CD14-positive monocyte (primary cell): ENCODE data around the gene OR3A2. TPM values are rescaled to one million over a fixed set of nuclear protein-coding genes. Genes with fewer than 3 reads are reported as not detected.
"Not testable (repeated sequence)": the region's sequence is repeated elsewhere in the genome, so short reads cannot be mapped to it uniquely, and the experiment has no call there.

Experiments used
- DNase-seq, 3 donors: peaks; one replicate each; pipeline ENCODE4 v3.0.0-alpha.2; 2011 to 2022
- H2AFZ ChIP-seq: 2 replicates; pipeline ENCODE4 v1.6.0; 2012; ENCODE audit warnings: mild to moderate bottlenecking, low read depth, low read length, inconsistent platforms; ENCODE audit not compliant: insufficient read depth, poor library complexity, severe bottlenecking
- H3K27ac ChIP-seq, 2 donors: 1 replicate in 1 of 2; 2 replicates in 1 of 2; pipeline ENCODE4 v1.5.1; 2012 to 2013; ENCODE audit warnings: low read length in 2 of 2, control low read depth in 1 of 2, inconsistent platforms in 1 of 2, low read depth in 1 of 2, mild to moderate bottlenecking in 1 of 2
- H3K27me3 ChIP-seq, 2 donors: one replicate each; pipeline versions ENCODE4 v1.6.0 to v1.6.1; 2011 to 2013; ENCODE audit warnings: low read length in 2 of 2; ENCODE audit not compliant: control insufficient read depth in 2 of 2, insufficient read depth in 2 of 2
- H3K36me3 ChIP-seq, 2 donors: replicated peaks in 1 of 2; 1 replicate in 1 of 2; 2 replicates in 1 of 2; pipeline versions ENCODE4 v1.5.1 to v1.6.1; 2012 to 2013; ENCODE audit warnings: low read length in 2 of 2, control low read depth in 1 of 2, inconsistent platforms in 1 of 2, mild to moderate bottlenecking in 1 of 2; ENCODE audit not compliant: insufficient read depth in 2 of 2, control insufficient read depth in 1 of 2
- H3K4me1 ChIP-seq, 2 donors: 1 replicate in 1 of 2; 2 replicates in 1 of 2; pipeline versions ENCODE4 v1.5.1 to v1.6.1; 2012 to 2013; ENCODE audit warnings: low read length in 2 of 2, control low read depth in 1 of 2, inconsistent platforms in 1 of 2, mild to moderate bottlenecking in 1 of 2, moderate library complexity in 1 of 2; ENCODE audit not compliant: insufficient read depth in 2 of 2, control insufficient read depth in 1 of 2
- H3K4me2 ChIP-seq: replicated peaks from 2 replicates; pipeline ENCODE3; 2012; ENCODE audit warnings: low read length, moderate library complexity, mild to moderate bottlenecking; ENCODE audit not compliant: poor library complexity, severe bottlenecking; ENCODE audit errors: extremely low read depth
- H3K4me3 ChIP-seq, 3 experiments: fragments of 200-600 bp in 1 of 3; sonication (generic) in 1 of 3; replicated peaks in 1 of 3; 1 replicate in 2 of 3; 2 replicates in 1 of 3; pipeline ENCODE4 v1.5.1; 2011 to 2013; ENCODE audit warnings: low read length in 3 of 3, mild to moderate bottlenecking in 3 of 3, control low read depth in 2 of 3, low read depth in 2 of 3, inconsistent platforms in 1 of 3, moderate library complexity in 1 of 3
- H3K79me2 ChIP-seq: 2 replicates; pipeline ENCODE4 v1.6.0; 2012; ENCODE audit warnings: mild to moderate bottlenecking, control low read depth, inconsistent platforms, low read length, moderate library complexity; ENCODE audit not compliant: insufficient read depth
- H3K9ac ChIP-seq: 2 replicates; pipeline ENCODE4 v1.6.0; 2017; ENCODE audit warnings: low read length, mild to moderate bottlenecking; ENCODE audit not compliant: insufficient read depth, poor library complexity, severe bottlenecking
- H3K9me3 ChIP-seq, 2 donors: replicated peaks in 1 of 2; 1 replicate in 1 of 2; 2 replicates in 1 of 2; pipeline versions ENCODE4 v1.5.1 to v1.6.1; 2012 to 2013; ENCODE audit warnings: low read length in 2 of 2, control low read depth in 1 of 2; ENCODE audit not compliant: control insufficient read depth in 1 of 2, insufficient read depth in 1 of 2
- H4K20me1 ChIP-seq: 2 replicates; pipeline ENCODE4 v1.6.0; 2012; ENCODE audit warnings: mild to moderate bottlenecking, low read length, control low read depth, moderate library complexity; ENCODE audit not compliant: insufficient read depth
- H3K27ac Mint-ChIP-seq, 7 donors: one replicate each; pipeline ENCODE4 v1.8.0; 2020; ENCODE audit warnings: mild to moderate bottlenecking in 7 of 7, mixed read lengths in 7 of 7, moderate library complexity in 6 of 7, inconsistent platforms in 2 of 7
- H3K27me3 Mint-ChIP-seq, 3 donors: one replicate each; pipeline ENCODE4 v1.8.0; 2021 to 2022; ENCODE audit warnings: low read depth in 3 of 3, mild to moderate bottlenecking in 3 of 3, mixed read lengths in 3 of 3, moderate library complexity in 3 of 3, inconsistent platforms in 1 of 3
- H3K36me3 Mint-ChIP-seq, 2 donors: one replicate each; pipeline ENCODE4 v1.8.0; 2020; ENCODE audit warnings: mixed read lengths in 2 of 2, inconsistent platforms in 1 of 2, mild to moderate bottlenecking in 1 of 2
- H3K4me1 Mint-ChIP-seq: one replicate; pipeline ENCODE4 v1.8.0; 2020; ENCODE audit warnings: mild to moderate bottlenecking, mixed read lengths
- H3K4me3 Mint-ChIP-seq, 2 donors: one replicate each; pipeline ENCODE4 v1.8.0; 2020; ENCODE audit warnings: mild to moderate bottlenecking in 2 of 2, mixed read lengths in 2 of 2, moderate library complexity in 1 of 2
- H3K9me3 Mint-ChIP-seq, 7 donors: one replicate each; pipeline ENCODE4 v1.8.0; 2020 to 2022; ENCODE audit warnings: mixed read lengths in 7 of 7, mild to moderate bottlenecking in 6 of 7, moderate library complexity in 6 of 7, inconsistent platforms in 2 of 7
- WGBS: methylation state at CpG from one replicate; pipeline ENCODE4 v1.1.5; 2013; ENCODE audit warnings: missing lambda C conversion rate; ENCODE audit not compliant: insufficient coverage; 5-methylcytosine and 5-hydroxymethylcytosine counted together
- intact Hi-C, 2 donors: fragments of 100-400 bp; cut with micrococcal nuclease; formaldehyde crosslinking; loops; one replicate each; pipeline versions ENCODE4 v1.15.0 to v1.15.1; 2023
- polyA plus RNA-seq, 3 donors: library from polyadenylated mRNA; depleted of rRNA in 1 of 3; unstranded in 2 of 3; stranded (reverse) in 1 of 3; fragments of 300-500 nt in 2 of 3; fragments of >200 nt in 1 of 3; fragmentation: Illumina TruSeq in 2 of 3; gene quantifications; 1 replicate in 2 of 3; 2 replicates in 1 of 3; pipeline ENCODE4 v1.2.3, GENCODE V29; 2012 to 2021
- TF ChIP-seq, protein P1 (sequence below): fragments of 200-600 bp; IDR thresholded peaks from one replicate; pipeline ENCODE4 v1.8.0; 2022; ENCODE audit warnings: antibody characterized with exemption, mild to moderate bottlenecking

The OR3A2 gene
- polyA plus RNA-seq, 3 donors: not detected

- H3K9me3 Mint-ChIP-seq: peaks cover 0 to 2% (median 0%) of the 10 kb centered on the region in 7 donors
- H3K4me2 ChIP-seq: no peak within 1 kb of the TSS
- no peaks in the 10 kb centered on the region for H3K9me3 ChIP-seq
- H3K27me3 Mint-ChIP-seq: peaks cover 1 to 3% (median 2%) of the 10 kb centered on the region in 3 donors
- no peak within 1 kb of the TSS for H3K4me3 ChIP-seq
- no peak within 1 kb of the TSS for H3K4me3 Mint-ChIP-seq
- H3K4me1 ChIP-seq: no peaks in the 10 kb centered on the region
- H4K20me1 ChIP-seq: no peaks in the 10 kb centered on the region
- no peaks in the 10 kb centered on the region for H3K36me3 ChIP-seq
- H3K27ac Mint-ChIP-seq: no peak within 1 kb of the TSS
- H3K27me3 ChIP-seq: peaks cover 0 to 2% of the 10 kb centered on the region in 2 donors
- no peak for DNase-seq
- no peaks in the 10 kb centered on the region for H3K4me1 Mint-ChIP-seq
- H3K36me3 Mint-ChIP-seq: no peaks in the 10 kb centered on the region
- H3K27ac ChIP-seq: no peak within 1 kb of the TSS
- H3K79me2 ChIP-seq: no peaks in the 10 kb centered on the region
- no peak within 1 kb of the TSS for H3K9ac ChIP-seq
- intact Hi-C loops: no loop called here
- H2AFZ ChIP-seq: no peak within 1 kb of the TSS
- TF ChIP-seq, protein P1, sequence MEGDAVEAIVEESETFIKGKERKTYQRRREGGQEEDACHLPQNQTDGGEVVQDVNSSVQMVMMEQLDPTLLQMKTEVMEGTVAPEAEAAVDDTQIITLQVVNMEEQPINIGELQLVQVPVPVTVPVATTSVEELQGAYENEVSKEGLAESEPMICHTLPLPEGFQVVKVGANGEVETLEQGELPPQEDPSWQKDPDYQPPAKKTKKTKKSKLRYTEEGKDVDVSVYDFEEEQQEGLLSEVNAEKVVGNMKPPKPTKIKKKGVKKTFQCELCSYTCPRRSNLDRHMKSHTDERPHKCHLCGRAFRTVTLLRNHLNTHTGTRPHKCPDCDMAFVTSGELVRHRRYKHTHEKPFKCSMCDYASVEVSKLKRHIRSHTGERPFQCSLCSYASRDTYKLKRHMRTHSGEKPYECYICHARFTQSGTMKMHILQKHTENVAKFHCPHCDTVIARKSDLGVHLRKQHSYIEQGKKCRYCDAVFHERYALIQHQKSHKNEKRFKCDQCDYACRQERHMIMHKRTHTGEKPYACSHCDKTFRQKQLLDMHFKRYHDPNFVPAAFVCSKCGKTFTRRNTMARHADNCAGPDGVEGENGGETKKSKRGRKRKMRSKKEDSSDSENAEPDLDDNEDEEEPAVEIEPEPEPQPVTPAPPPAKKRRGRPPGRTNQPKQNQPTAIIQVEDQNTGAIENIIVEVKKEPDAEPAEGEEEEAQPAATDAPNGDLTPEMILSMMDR: no peak
- WGBS: no CpG with 5 or more reads among the region's 1 CpG
Measured at GRCh38 chr17:3398310-3398709, 12.2 kb upstream of the OR3A2 start, which contains the start of gene OR1E1. OR1E1 (minus strand) TSS chr17:3398410; CDS start chr17:3398410, 0 bp downstream.

GRCh38 chr17:3397801-3398200, 11.7 kb upstream of the OR3A2 start:
- H3K4me1 Mint-ChIP-seq, H3K4me3 Mint-ChIP-seq, DNase-seq, H4K20me1 ChIP-seq, H3K4me1 ChIP-seq, H3K27ac Mint-ChIP-seq, H3K9ac ChIP-seq, H3K27me3 ChIP-seq, H2AFZ ChIP-seq, H3K79me2 ChIP-seq, H3K4me2 ChIP-seq, H3K36me3 Mint-ChIP-seq, H3K9me3 ChIP-seq, H3K27ac ChIP-seq, H3K36me3 ChIP-seq, intact Hi-C loops, H3K27me3 Mint-ChIP-seq, H3K4me3 ChIP-seq, H3K9me3 Mint-ChIP-seq: not testable (repeated sequence)
- 37% methylated on average over 5 of the region's 7 CpGs for WGBS
